HL-60/S4 (cell line): Measurements from ENCODE around the gene CAMK2B.

Source experiments
- in situ Hi-C: fragments of 300-500 bp; cut with MboI; formaldehyde crosslinking; loops from 2 replicates; pipeline ENCODE4 v1.14.3; 2022; ENCODE audit warnings: low sequenced_read_pairs

CAMK2B gene

GRCh38 chr7:44196450-44196872 is 128.9 kb downstream of the CAMK2B start:
- in situ Hi-C loops: no loop called here

DNA sequence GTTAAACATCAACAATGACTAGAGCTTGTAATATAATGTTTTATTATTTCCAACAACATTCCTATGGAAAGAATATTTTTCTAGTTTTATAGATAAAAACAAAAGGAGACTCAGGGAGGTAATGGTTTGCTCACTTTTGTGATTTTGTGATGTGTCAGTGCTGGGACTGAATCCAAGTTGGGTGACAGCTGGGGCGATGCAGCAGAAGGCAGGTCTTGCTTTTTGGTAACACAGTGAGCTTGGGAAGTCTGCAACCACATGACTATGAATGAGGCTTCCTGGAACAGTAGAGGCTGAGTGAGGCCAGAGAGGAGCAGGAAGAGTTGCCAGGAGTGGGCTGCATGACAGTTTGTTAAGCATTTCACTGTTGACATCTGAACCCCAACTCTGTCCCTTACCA is 129.5 kb downstream of the CAMK2B start:
- in situ Hi-C loops: no loop called here

- in situ Hi-C loops: no loop called here
Observed at GRCh38 chr7:44194562-44195145, 130.7 kb downstream of the CAMK2B start.

DNA sequence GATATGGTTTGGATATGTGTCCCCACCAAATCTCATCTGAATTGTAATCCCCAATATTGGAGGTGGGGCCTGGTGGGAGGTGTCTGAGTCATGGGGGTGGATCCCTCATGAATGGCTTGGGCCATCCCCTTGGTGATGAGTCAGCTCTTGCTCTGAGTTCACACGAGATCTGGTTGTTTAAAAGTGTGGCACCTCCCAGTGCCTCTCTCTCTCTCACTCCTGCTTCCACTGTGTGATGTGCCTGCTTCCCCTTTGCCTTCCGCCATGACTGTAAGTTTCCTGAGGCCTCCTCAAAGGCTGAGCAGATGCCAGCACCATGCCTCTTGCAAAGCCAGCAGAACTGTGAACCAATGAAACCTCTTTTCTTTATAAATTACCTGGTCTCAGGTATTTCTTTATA is 131.3 kb downstream of the CAMK2B start:
- in situ Hi-C loops: no loop called here

- in situ Hi-C loops: no loop called here
Observed at GRCh38 chr7:44193011-44193802, 132.2 kb downstream of the CAMK2B start.

GRCh38 chr7:44191171-44191570 is 134.2 kb downstream of the CAMK2B start:
- in situ Hi-C loops: no loop called here

DNA sequence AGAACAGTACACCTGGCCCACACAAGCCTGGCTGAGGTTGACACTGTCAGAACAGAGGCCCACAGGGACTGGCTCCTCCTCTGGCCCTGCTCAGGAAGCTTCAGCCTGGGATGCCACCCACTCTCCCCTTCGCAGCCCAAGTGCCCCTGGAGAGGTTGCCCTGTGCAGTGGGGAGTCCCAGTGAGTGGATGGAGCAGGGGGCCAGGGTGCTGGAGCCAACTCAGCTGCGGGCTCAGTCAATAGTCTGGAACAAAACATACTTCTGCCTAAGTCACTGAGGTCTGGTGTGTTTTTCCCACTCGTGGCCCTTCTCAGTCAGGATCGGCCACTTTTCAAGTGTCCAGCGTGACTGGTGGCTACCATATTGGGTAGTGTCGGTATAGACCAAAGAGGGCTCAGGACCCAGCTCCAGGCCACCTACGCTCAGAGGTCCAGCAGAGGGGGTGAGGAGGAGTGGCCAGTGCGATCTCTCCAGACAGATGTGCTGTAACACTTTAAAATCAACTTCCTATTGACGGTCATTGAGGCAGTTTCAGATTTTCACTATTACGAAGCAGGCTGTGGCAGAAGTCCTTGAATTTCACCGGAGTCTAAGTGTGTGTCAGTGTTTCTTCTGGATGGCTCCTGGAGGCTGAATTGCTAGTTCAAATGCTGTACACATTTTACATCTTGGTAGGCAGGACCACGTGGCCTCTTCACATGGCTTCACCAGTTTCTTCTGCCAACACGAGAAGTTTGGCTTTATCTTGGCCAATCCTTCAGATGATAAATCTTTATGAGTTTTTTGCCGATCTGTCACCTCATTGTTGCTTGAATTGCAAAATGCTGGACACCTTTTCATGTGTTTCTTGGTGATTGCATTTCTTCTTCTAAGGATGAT is 135.2 kb downstream of the CAMK2B start:
- in situ Hi-C loops: no loop called here

DNA sequence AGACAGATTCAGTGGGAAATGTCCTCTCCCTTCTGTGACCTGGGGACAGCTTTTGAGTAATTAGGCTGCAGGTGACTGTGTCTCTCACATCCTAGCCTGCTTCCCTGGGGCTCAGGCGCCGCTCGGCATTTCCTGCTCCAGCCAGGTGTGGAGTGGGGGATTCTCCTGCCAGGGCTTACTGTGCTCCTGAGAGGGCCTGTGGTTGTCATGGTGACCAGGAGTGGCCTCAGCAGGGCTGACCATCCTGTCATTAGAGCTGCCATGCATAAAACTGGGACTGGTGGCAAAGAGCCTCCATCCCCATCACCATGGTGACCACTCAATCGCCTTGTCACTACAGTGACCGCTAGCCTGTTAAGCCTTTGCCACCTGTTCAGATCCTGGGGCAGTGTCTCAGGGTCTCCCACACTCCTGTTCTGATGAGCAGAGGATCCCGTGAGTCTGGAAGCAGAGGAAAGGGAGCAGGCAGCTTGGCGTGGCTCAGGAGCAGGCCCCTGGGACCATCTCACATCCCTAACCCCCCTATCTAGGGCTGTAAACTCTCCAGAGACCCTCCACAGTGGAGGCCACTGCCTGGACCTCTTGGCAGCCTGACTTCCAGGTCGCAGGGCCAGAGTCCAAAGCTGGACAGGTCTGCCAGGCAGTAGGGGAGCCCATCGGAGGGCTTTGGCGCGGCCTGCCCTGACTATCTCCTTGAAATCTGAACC is 136.0 kb downstream of the CAMK2B start, which contains the start of gene GCK:
TSS of gene GCK (minus strand) at position 154 of the 707 bp plus-strand sequence. CDS start 486 bp downstream, outside the sequence.
- in situ Hi-C loops: no loop called here

- in situ Hi-C loops: no loop called here
Observed at GRCh38 chr7:44188480-44189225, 136.7 kb downstream of the CAMK2B start.

DNA sequence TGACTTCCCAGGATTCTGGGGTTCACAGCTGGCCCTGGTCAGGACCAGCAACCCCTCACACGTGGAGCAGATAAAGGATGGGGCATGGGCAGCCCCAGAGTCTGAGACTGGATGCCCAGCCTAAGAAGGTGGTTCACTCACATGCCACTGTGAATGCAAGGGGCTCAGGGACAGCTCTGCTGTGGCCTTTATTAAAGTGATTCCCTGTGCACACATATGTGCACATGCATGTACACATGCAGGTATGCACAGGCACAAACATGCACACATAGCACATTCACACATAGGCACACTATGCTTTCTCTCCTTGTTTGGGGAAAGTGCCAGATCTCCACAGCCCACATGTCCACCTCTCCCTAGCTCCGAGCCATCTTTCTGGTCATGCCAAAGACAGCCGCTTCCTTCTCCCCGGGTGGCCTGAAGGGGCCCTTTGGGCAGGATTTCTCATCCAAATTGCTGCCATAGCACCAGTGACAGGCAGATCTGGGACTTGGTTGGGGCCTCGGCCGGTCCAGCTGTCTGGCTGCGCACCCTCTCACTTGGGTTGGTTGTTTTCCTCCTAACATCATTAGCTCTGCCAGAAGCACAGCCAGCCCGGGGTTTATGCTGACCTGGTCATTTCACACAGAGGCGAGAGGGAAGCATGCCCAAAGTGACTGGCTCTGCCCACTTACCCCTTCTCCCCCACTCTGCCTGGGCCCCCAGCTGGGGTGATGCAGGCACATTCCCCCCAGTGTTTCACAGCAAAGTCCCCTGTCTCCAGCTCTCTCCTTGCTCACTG is 137.6 kb downstream of the CAMK2B start:
- in situ Hi-C loops: no loop called here

DNA sequence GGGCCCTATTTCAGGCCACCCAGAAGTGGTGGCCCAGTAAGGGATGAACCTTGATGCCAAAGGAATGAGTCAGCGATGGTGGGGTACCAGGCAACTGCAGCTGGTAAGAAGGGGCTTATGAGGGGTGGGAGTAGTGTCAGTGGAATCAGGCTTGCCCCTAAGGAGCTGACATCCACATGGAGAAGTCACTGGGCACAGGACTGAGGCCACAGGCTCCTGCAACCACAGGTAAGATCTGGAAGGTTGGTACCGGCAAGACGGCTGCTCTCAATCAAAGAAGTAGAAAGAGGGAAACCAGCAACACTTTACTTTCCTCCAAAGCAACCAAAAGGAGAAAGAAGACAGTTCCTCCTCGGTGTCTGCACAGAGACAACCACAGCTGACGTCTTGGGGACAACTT is 138.7 kb downstream of the CAMK2B start:
- in situ Hi-C loops: no loop called here

DNA sequence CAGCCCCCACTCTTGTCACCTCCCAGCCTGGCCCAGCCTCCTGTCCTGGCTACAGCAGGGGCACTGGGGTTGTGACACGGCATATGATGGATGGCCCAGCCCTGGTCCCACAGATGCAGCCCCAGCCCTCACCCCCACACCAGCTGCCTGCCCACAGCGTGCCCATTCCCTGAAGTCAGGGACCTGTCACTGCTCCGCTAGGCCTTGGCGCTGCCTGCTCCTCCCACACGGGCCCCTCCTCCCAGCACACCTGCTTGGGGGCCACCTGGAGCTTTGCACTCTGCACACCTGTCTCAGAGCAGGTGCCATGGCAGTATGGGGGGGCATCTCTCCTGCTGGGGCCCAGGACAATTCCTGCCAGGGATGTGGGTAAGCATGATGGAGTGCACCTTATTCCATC is 139.7 kb downstream of the CAMK2B start:
- in situ Hi-C loops: no loop called here

- in situ Hi-C loops: no loop called here
Observed at GRCh38 chr7:44184873-44185446, 140.4 kb downstream of the CAMK2B start.

DNA sequence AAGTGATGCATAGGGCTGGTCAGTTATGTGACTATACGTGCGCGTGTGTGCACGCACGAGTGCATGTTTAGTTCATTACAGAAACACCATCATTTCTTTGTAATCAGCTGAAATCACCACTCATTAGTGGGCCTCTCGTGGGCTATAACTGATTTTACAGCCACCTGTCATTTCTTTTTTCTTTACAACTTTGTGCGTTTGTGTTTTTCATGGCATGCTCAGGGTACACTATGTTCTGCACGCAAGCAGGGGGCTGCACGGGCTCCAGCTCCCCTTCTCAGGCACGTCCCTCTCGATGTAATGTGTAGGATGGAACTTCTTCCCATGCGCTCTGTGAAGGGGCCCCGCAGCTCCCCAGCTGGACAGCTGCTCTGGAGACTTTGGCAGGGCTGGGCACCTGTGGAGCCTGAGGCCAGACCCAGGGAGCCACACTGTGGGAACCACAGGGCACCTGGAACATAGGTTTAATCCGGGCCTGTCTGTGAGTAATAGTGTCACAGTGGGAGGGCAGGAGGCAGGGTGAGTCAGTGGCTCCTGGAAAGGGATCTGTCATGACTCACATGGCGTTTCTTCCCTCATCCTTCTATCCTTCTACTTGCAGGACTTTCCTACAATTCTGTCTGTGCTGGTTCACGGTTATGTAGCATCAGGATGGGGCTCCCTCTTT is 141.1 kb downstream of the CAMK2B start:
- in situ Hi-C loops: no loop called here

DNA sequence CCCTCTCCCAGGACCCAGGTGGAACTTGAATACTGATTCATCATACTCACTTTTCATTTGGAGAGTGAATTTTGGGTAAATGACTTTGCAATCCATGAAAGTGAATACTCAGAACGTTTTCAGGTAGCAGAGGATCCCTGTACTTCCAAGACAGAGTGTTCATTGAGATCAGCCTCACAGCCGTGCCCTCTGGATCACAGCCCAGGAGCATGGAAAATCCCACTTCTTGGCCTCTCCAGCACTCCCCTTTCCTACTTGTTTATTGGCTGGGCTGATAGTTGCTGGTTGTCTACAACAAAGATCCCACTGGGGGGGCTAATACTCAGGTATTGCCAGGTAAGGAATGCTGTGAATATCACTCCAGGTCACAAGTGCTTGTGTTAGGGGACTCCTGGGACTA is 142.0 kb downstream of the CAMK2B start:
- in situ Hi-C loops: no loop called here

DNA sequence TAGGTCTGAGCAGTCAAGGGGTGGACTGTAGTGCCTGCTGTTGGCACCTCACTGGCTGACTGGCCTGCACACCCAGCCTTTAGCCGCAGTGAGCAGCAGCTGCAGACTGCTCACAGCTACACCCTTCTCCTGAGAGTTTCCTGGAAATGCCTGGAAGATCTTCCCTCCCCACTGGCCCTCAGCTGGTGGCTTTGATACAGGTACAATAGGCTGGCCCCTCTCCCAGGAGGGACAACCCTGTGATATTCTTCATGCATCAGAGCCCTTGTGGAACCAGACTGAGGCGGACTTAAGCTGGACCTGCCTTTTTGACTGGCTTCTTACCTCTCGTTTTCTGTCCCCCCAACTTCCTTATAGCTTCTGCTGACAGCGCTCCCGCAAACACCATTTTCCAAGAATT is 142.6 kb downstream of the CAMK2B start:
- in situ Hi-C loops: no loop called here

- in situ Hi-C loops: no loop called here
Observed at GRCh38 chr7:44180631-44181030, 144.8 kb downstream of the CAMK2B start.

DNA sequence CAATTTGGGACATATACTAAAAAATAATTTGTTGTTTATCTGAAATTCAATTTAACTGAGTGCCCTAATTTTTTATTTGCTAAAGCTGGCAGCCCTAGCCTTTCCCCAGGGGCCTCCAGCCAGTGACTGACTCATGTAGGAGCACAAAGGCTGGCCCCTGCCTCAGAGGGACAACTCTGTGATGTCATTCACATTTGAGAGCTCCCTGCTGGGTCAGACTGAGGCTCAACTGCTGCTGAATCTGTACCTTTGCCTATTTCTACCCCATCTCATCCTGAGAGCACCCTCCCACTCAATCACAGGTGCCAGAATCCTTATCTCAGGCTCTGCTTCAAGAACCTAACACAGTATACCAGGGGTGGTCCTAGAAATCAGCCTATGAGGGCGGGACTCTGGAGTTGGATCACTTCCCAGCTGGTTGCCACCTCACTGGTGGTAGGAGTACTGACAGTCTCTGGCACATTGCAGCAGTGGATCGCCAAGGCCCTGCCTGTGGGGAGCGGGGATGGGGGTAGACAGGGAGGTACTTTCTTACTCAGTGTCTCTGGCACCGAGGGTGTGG is 147.7 kb downstream of the CAMK2B start:
- in situ Hi-C loops: no loop called here
